ENCODE measurements around the gene APOL2.

- TF ChIP-seq POLR2A (IDR thresholded peaks at IDR 0.05) (no peak), CTCF (IDR thresholded peaks at IDR 0.05) (no peak), EP300 (IDR thresholded peaks at IDR 0.05) (no peak)
Observed at GRCh38 chr22:36192542-36192941, 46.8 kb downstream of the APOL2 start.

Data from ovary (tissue), 3 donors.